HG02852 (cell line): Measurements from ENCODE around the gene PTPRN2.
"Not testable (repeated sequence)": the region's sequence is repeated elsewhere in the genome, so short reads cannot be mapped to it uniquely, and the experiment has no call there.

Experiments
- ATAC-seq: cut with Tn5 transposase; IDR thresholded peaks from one replicate; pipeline ENCODE4 v1.9.1; 2021; ENCODE audit warnings: mild to moderate bottlenecking, moderate library complexity; ENCODE audit not compliant: unreplicated experiment

PTPRN2 gene

GRCh38 chr7:158261362-158262235 is 326.0 kb downstream of the PTPRN2 start:
- ATAC-seq: no peak

- ATAC-seq: no peak
Measured at GRCh38 chr7:158260567-158261361, 326.9 kb downstream of the PTPRN2 start.

- no peak for ATAC-seq
Measured at GRCh38 chr7:158259671-158260418, 327.8 kb downstream of the PTPRN2 start.

GRCh38 chr7:158259141-158259540 is 328.5 kb downstream of the PTPRN2 start:
- no peak for ATAC-seq

- ATAC-seq: no peak
Measured at GRCh38 chr7:158258411-158259130, 329.1 kb downstream of the PTPRN2 start.

- no peak for ATAC-seq
Measured at GRCh38 chr7:158257516-158258410, 329.9 kb downstream of the PTPRN2 start.

- no peak for ATAC-seq
Measured at GRCh38 chr7:158257001-158257400, 330.6 kb downstream of the PTPRN2 start.

DNA sequence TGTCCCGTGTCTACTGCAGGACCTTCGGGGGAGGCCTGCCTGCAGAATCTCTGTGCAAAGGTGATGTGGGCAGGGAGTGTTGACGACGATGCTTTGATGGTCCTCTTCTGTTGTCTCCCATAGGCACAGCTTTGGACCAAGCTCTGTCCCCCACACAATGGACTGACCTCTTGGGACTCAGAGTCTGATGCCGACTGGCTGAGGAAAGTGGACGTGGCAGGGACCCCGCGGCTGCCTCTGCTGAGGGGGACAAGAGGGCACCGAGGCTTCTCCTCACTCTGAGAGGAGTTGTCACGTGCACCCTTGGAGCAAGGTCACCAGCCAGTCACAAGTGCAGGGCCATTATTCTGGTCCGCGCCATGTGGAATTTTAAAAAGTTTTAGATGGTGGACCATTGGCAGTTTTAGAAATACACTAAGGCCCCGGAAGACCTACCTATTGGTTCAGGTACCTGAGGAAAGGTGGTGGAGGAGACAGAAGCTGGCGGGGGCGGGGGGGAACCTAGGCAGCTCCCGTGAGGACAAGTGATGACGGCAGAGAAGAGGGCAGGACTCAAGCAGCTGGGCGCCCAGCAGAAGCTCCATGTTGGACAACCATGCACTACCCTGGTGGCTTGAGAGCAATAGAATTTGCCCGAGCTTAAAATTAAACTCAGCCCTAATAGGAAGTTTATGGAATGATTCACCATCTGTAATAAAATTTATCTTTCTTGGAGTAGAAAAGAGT is 331.4 kb downstream of the PTPRN2 start:
- no peak for ATAC-seq

DNA sequence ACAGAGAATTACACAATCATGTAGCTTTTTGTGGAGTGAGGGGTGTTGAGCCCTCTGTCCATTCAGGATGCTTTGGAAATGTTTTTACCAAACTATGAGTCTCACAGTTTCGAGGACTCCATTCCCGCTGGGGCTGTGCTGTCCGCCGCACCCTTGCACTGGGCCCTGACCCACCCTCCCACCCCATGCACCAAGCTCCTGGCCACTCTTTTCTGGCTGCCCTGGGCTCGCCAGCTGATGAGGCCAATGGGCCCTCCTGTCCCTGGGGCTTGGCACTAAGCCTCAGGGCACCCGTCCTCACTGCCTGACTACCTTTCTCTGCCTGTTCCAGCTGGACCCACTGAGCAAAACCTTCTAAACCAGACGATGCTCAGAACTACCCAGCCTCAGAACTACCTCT is 332.1 kb downstream of the PTPRN2 start:
- ATAC-seq: no peak

DNA sequence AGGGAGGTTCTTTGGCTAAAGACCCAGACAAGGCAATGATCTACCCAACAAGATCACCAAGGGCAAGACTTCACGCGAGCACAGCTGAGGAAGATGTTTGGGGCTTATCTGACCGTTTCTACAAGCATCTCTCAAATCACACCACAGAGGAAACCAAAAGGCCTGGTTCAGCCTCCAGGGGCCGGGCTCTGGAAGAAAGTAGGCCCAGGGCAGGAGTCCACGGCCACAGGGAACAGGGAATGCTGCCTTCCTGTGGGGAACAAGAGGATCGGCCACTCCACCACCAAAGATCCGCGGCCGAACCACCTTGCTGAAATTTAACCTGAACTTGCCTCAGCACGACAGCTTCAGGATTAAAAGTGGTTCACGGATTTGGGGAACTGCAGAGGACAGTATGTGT is 332.5 kb downstream of the PTPRN2 start:
- ATAC-seq: no peak

- ATAC-seq: not testable (repeated sequence)
Measured at GRCh38 chr7:158253670-158254045, 334.0 kb downstream of the PTPRN2 start.

GRCh38 chr7:158252837-158253669 is 334.6 kb downstream of the PTPRN2 start:
- ATAC-seq: no peak

DNA sequence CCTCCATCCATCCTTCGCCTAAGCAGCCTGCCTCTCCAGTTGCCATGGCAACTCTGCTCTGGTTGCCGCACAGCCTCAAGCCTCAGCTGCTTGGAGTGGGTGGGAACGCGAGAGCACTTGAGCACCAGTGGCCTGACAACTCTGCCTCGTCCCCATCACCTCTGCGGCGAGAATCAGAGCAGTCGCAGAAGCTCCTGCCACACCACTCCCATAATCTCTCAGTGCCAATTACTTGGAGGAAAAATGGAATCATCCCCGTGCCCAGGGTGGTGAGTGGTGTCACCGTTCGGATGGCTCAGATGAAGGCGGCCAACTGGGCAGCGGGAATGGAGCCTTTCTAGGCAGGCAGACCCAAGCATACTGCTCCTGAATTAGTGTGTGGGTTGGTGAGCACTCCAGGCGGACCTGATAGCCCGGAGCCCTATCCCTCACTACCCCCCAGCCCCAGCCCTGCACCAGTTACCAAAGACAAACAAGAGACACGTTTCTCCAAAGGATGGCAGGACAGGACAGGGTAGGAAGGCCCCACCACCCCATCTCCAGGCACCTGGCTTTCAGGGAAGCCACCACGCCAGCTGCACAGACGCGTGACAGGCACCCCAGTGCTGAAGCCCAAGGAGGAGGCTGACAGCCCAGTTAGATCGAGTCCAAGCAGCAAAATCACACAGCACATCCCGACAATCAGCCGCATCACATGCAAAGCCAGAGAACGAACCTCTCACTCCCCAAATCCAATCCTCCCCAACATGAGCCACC is 335.4 kb downstream of the PTPRN2 start:
- no peak for ATAC-seq

DNA sequence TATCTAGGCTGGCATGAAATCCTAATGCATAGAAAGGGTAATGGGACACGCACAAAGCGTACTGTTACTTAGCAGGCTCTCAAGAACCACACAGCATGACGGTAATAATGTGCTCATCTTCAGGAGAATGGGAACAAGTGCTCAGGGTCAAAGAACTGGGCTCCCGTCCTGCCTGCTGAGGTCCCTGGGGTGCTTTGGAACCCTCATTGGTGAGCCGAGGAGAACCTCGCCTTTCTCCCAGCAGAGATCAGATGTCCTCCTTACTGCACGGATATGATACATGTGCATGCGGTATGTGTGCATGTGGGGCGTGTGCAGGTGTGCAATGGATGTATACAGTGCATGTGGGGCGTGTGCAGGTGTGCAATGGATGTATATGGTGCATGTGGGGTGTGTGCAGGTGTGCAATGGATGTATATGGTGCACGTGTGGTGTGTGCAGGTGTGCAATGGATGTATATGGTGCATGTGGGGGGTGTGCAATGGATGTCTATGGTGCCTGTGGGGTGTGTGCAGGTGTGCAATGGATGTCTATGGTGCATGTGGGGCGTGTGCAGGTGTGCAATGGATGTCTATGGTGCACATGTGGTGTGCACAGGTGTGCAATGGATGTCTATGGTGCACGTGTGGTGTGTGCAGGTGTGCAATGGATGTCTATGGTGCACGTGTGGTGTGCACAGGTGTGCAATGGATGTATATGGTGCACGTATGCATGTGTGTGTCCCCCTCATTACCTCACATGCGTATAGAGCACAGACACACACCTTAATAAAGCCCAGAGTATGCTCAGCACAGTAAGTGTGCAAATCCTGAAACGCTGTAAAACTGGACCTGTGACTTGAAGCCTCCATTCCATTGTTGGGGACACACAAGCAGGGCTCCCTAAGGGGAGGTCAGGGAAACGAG is 336.3 kb downstream of the PTPRN2 start:
- ATAC-seq: no peak

DNA sequence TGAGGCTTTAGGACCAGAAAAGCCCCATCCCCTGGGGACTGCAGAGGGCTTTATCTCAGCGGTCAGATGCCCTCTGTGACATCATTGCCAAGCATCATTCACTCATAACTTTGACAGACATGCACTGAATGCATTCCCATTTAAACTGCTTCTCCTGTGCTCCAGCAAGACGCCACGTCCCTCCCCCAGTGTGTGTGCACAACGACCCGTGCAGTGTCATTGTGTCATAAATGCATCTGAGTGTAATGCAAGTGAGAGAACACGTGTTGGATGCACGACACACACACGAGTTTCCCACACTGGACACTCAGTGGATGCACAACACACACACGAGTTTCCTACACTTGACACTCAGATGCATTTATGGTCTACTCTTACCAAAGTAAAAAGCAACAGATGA is 337.9 kb downstream of the PTPRN2 start:
- no peak for ATAC-seq

DNA sequence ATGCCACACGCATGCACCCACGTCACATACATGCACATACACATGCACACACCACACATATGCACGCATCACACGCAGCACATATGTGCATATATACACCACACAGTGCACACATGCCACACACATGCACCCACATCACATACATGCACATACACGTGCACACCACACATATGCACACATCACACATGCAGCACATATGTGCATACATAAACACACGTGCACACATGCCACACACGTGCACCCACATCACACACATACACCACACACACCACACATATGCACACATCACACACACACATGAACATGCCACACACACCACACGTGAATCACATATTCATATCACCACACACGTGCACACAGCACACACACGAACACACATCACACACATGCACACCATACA is 338.8 kb downstream of the PTPRN2 start:
- ATAC-seq: no peak
